Lower leg skin (tissue), 3 donors: ENCODE measurements around the gene ERMAP.

Experiments
- CTCF ChIP-seq, 3 donors: fragments of 450-650 bp; IDR thresholded peaks; one replicate each; pipeline ENCODE4 v1.5.1; 2016; ENCODE audit warnings: antibody characterized with exemption in 3 of 3, mild to moderate bottlenecking in 3 of 3, moderate library complexity in 2 of 3
- POLR2A ChIP-seq, 2 donors: fragments of 450-650 bp; IDR thresholded peaks; one replicate each; pipeline ENCODE4 v1.6.1; 2016 to 2017; ENCODE audit warnings: antibody characterized with exemption in 2 of 2, mild to moderate bottlenecking in 1 of 2, moderate library complexity in 1 of 2

GRCh38 chr1:42824481-42825035 lies 7.6 kb downstream of the ERMAP start:
- TF ChIP-seq CTCF (IDR thresholded peaks at IDR 0.05) (no peak), POLR2A (IDR thresholded peaks at IDR 0.05) (no peak)
